SH-SY5Y (cell line): ENCODE measurements around the gene HSD11B1.

Experiments used
- GATA2 ChIP-seq: IDR thresholded peaks from 2 replicates; pipeline ENCODE4 v1.6.1; 2011; ENCODE audit warnings: mild to moderate bottlenecking, low read depth, low read length
- GATA3 ChIP-seq: IDR thresholded peaks from 2 replicates; pipeline ENCODE4 v1.6.1; 2011; ENCODE audit warnings: low read depth, mild to moderate bottlenecking, low read length, moderate library complexity

The HSD11B1 gene

GRCh38 chr1:209768354-209768774 is 63.7 kb downstream of the HSD11B1 start:
- TF ChIP-seq GATA2 = no peak

- no peak for TF ChIP-seq GATA3
- no peak for TF ChIP-seq GATA2
Measured at GRCh38 chr1:209769171-209769904, 64.7 kb downstream of the HSD11B1 start.

DNA sequence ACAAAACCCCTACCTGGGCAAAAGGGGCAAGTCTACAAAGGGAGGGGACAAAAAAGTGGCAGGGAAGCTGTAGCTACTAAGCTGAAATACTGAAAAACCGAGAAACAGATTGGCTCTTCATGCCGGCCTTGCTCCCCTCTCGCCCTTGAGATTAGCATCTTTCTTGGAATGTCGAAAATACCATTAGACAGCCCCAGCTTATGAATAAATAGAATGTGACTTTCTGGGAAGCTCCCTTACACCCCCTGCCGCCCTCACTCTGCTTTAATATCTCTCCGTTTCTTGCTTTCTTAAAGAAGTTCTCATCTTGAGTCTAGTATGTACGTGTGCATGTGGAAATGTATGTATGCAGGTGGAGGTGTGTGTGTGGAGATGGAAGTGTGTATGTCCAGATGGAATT is 65.3 kb downstream of the HSD11B1 start:
- TF ChIP-seq GATA2 = no peak
- no peak for TF ChIP-seq GATA3

DNA sequence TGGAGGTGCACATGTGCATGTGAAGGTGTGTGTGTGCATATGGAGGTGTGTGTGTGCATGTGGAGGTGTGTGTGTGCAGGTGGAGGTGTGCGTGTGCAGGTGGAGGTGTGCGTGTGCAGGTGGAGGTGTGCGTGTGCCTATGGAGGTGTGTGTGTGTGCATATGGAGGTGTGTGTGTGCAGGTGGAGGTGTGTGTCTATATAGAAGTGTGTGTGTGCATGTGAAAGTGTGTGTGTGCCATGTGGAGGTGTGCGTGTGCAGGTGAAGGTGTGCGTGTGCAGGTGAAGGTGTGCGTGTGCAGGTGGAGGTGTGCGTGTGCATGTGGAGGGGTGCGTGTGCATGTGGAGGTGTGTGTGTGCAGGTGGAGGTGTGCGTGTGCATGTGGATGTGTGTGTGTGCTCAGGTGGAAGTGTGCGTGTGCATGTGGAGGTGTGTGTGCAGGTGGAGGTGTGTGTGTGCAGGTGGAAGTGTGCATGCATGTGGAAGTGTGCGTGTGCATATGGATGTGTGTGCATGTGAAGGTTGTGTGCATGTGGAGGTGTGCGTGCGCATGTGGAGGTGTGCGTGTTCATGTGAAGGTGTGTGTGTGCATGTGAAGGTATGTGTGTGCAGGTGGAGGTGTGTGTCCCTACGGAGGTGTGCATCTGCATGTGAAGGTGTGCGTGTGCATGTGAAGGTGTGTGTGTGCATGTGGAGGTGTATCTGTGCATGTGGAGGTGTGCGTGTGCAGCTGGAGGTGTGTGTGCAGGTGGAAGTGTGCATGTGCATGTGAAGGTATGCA is 66.2 kb downstream of the HSD11B1 start:
- TF ChIP-seq GATA2 = no peak

DNA sequence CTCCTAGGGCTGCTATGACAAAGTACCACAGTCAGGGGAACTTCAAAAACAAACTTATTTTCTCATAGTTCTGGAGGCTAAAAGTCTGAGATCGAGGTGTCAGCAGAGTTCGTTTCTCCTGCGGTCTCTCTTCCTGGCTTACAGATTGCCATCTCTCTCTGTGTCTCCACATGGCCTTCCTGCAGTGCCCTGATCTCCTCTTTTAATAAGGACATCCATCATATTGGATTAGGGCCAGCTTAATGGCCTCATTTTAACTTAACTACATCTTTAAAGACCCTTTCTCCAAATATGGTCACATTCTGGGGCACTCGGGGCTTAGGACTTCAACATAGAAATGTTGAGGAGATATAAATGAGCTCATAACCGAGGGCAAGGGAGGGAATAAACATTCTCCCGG is 67.5 kb downstream of the HSD11B1 start:
- TF ChIP-seq GATA2 = peak; percentile 95
- peak; percentile 67; the same call in 1 of the 2 replicates for TF ChIP-seq GATA3

DNA sequence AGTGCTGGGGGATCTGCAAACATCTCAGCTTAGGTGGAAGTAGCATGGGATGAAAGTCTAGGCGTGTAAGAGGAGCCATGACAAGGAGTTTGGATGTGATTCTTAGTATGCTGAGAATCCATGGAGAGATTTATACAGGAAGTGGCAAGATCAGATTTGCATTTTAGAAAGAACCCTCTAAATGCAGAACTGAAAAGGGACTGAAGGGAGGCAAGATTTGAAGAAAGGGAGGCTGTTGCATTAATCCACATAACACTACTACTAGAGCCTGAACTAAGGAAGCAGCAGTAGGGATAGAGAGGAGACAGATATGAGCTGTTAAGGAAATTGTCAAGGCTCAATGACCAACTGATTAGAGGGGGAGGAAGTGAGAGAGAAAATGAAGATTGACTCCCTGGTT is 69.9 kb downstream of the HSD11B1 start:
- no peak for TF ChIP-seq GATA3
- no peak for TF ChIP-seq GATA2

GRCh38 chr1:209775678-209776077 is 71.0 kb downstream of the HSD11B1 start:
- TF ChIP-seq GATA2 (no peak), GATA3 (no peak)

GRCh38 chr1:209777587-209777986 is 72.9 kb downstream of the HSD11B1 start:
- TF ChIP-seq GATA2 = no peak
- TF ChIP-seq GATA3 = no peak

DNA sequence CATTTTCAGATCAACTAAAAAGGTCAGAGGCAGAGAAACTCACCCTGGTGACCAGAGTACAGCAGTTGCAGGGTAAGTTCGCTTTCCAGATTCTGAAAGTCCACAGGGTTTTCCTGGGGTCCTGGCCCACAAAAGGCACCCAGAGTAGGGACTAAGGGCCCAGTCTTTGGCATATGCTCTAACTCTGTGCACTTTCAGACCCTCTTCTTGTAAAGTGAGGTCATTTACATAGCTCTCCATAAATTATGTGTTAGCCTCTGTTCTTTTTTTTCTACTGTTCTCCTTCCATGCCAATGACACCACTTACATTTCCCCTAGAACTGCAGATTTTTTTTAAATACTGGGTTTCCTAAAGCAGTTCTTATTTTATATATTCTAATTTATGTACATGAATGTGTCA is 73.5 kb downstream of the HSD11B1 start:
- TF ChIP-seq GATA2 = no peak
- no peak for TF ChIP-seq GATA3

- TF ChIP-seq GATA2 (no peak), GATA3 (no peak)
Measured at GRCh38 chr1:209780268-209780667, 75.6 kb downstream of the HSD11B1 start.

- TF ChIP-seq GATA3 (no peak), GATA2 (no peak)
Measured at GRCh38 chr1:209783386-209783785, 78.7 kb downstream of the HSD11B1 start.
